H1 (cell line): ENCODE data around the gene CAMK2D. TPM values are rescaled to one million over a fixed set of nuclear protein-coding genes. Genes with fewer than 3 reads are reported as not detected.

Source experiments
- CTCF ChIA-PET: fragments of 300-600 bp; sonication (Branson Sonifier 250); formaldehyde crosslinking; loops from one replicate; lab custom pipeline; 2021; ENCODE audit not compliant: partially characterized antibody; lab: Charles Lee
- POLR2A ChIA-PET: fragments of 300-600 bp; sonication (Branson Sonifier 250); formaldehyde crosslinking; loops from one replicate; lab custom pipeline; 2021; ENCODE audit warnings: inconsistent platforms; ENCODE audit not compliant: partially characterized antibody; lab: Charles Lee
- DNase-seq, 2 experiments: peaks; one replicate each; pipeline versions ENCODE4 v3.0.0 to v3.0.0-alpha.2; 2010 to 2022; ENCODE audit warnings: low spot score in 2 of 2, low read depth in 1 of 2, mixed read lengths in 1 of 2
- FAIRE-seq: peaks from 2 replicates; lab custom pipeline; 2011; peaks lifted over from hg19 to GRCh38; lab: Jason Lieb, UNC
- H2AFZ ChIP-seq: 2 replicates; pipeline ENCODE4 v1.8.1; 2012; ENCODE audit warnings: low read length, inconsistent platforms
- H2AK5ac ChIP-seq: 2 replicates; pipeline ENCODE4 v1.6.1; 2013; ENCODE audit warnings: low read depth, low read length
- H2BK120ac ChIP-seq: replicated peaks from 2 replicates; pipeline ENCODE3; 2013; ENCODE audit warnings: low read depth, low read length, inconsistent platforms
- H2BK12ac ChIP-seq: 2 replicates; pipeline ENCODE4 v1.6.1; 2013; ENCODE audit warnings: low read depth, low read length
- H2BK15ac ChIP-seq: 2 replicates; pipeline ENCODE4 v1.6.1; 2013; ENCODE audit warnings: low read length
- H2BK20ac ChIP-seq: 2 replicates; pipeline ENCODE4 v1.6.1; 2013; ENCODE audit warnings: low read length
- H2BK5ac ChIP-seq: 2 replicates; pipeline ENCODE4 v1.6.1; 2013; ENCODE audit warnings: low read depth, low read length
- H3K14ac ChIP-seq: 2 replicates; pipeline ENCODE4 v1.6.1; 2013; ENCODE audit warnings: inconsistent platforms; ENCODE audit not compliant: insufficient read length
- H3K18ac ChIP-seq: 2 replicates; pipeline ENCODE4 v1.6.1; 2013; ENCODE audit warnings: low read length; ENCODE audit errors: extremely low read depth
- H3K23ac ChIP-seq: 2 replicates; pipeline ENCODE4 v1.6.1; 2013; ENCODE audit warnings: inconsistent platforms; ENCODE audit not compliant: insufficient read length
- H3K23me2 ChIP-seq: 2 replicates; pipeline ENCODE4 v1.6.1; 2013; ENCODE audit warnings: low read depth, low read length
- H3K27ac ChIP-seq: 2 replicates; pipeline ENCODE4 v1.6.1; 2011; ENCODE audit warnings: low read depth, low read length, inconsistent platforms
- H3K27me3 ChIP-seq, 4 experiments: replicated peaks in 1 of 4; 1 replicate in 1 of 4; 2 replicates in 3 of 4; pipeline versions ENCODE4 v1.6.1 to v1.8.1; 2011 to 2013; ENCODE audit warnings: low read length in 3 of 4, mild to moderate bottlenecking in 3 of 4, inconsistent platforms in 2 of 4, mixed read lengths in 2 of 4, moderate library complexity in 1 of 4; ENCODE audit not compliant: control insufficient read depth in 3 of 4, insufficient read depth in 3 of 4; ENCODE audit errors: extremely low read depth in 1 of 4
- H3K36me3 ChIP-seq, 4 experiments: 2 replicates each; pipeline versions ENCODE4 v1.6.1 to v1.8.1; 2011 to 2013; ENCODE audit warnings: mild to moderate bottlenecking in 4 of 4, low read length in 3 of 4, moderate library complexity in 2 of 4, control low read depth in 1 of 4, inconsistent platforms in 1 of 4; ENCODE audit not compliant: insufficient read depth in 4 of 4, control insufficient read depth in 2 of 4
- H3K4ac ChIP-seq: replicated peaks from 2 replicates; pipeline ENCODE3; 2013; ENCODE audit warnings: low read length, low read depth, mixed read lengths, inconsistent platforms; ENCODE audit not compliant: insufficient read length
- H3K4me1 ChIP-seq, 4 experiments: replicated peaks in 1 of 4; 1 replicate in 1 of 4; 2 replicates in 3 of 4; pipeline versions ENCODE4 v1.6.1 to v1.8.1; 2011 to 2013; ENCODE audit warnings: low read length in 3 of 4, inconsistent platforms in 2 of 4, mixed read lengths in 1 of 4; ENCODE audit not compliant: insufficient read depth in 4 of 4, control insufficient read depth in 3 of 4
- H3K4me2 ChIP-seq, 2 experiments: 2 replicates each; pipeline versions ENCODE4 v1.6.1 to v1.8.1; 2011 to 2013; ENCODE audit warnings: low read depth in 2 of 2, low read length in 2 of 2, control low read depth in 1 of 2, inconsistent platforms in 1 of 2, mild to moderate bottlenecking in 1 of 2; ENCODE audit not compliant: insufficient read depth in 1 of 2
- H3K4me3 ChIP-seq, 4 experiments: fragments of 200-600, 300-600 bp in 1 of 4; sonication (generic), shearing (Covaris generic), sonication (Bioruptor Twin) in 1 of 4; 2 replicates each; pipeline versions ENCODE4 v1.5.1 to v1.8.1; 2011 to 2016; ENCODE audit warnings: low read length in 4 of 4, low read depth in 3 of 4, control low read depth in 2 of 4, inconsistent platforms in 2 of 4, mild to moderate bottlenecking in 2 of 4, mixed read lengths in 1 of 4, moderate library complexity in 1 of 4; ENCODE audit not compliant: insufficient read depth in 2 of 4; ENCODE audit errors: extremely low read depth in 1 of 4
- H3K56ac ChIP-seq: replicated peaks from 2 replicates; pipeline ENCODE3; 2013; ENCODE audit warnings: low read depth, mild to moderate bottlenecking, mixed read lengths, low read length, inconsistent platforms; ENCODE audit not compliant: insufficient read length
- H3K79me1 ChIP-seq: 2 replicates; pipeline ENCODE4 v1.6.1; 2013; ENCODE audit warnings: low read depth, low read length, control low read depth
- H3K79me2 ChIP-seq, 2 experiments: 2 replicates each; pipeline versions ENCODE4 v1.6.1 to v1.8.1; 2012 to 2013; ENCODE audit warnings: low read length in 2 of 2, mild to moderate bottlenecking in 2 of 2, inconsistent platforms in 1 of 2; ENCODE audit not compliant: insufficient read depth in 2 of 2, control insufficient read depth in 1 of 2
- H3K9ac ChIP-seq, 4 experiments: replicated peaks in 1 of 4; 1 replicate in 1 of 4; 2 replicates in 3 of 4; pipeline versions ENCODE4 v1.6.1 to v1.8.1; 2011 to 2013; ENCODE audit warnings: low read depth in 3 of 4, low read length in 3 of 4, control low read depth in 2 of 4, mild to moderate bottlenecking in 2 of 4, moderate library complexity in 2 of 4, inconsistent platforms in 1 of 4; ENCODE audit errors: extremely low read depth in 1 of 4
- H3K9me3 ChIP-seq, 2 experiments: 2 replicates each; pipeline versions ENCODE4 v1.6.1 to v1.8.1; 2012 to 2013; ENCODE audit warnings: mild to moderate bottlenecking in 2 of 2, moderate library complexity in 2 of 2, control low read depth in 1 of 2, inconsistent platforms in 1 of 2, low read depth in 1 of 2, low read length in 1 of 2, mixed read lengths in 1 of 2; ENCODE audit not compliant: insufficient read depth in 2 of 2
- H4K20me1 ChIP-seq, 2 experiments: replicated peaks in 1 of 2; 2 replicates each; pipeline versions ENCODE3 to v1.8.1; 2011 to 2013; ENCODE audit warnings: inconsistent platforms in 2 of 2, low read length in 2 of 2, mild to moderate bottlenecking in 1 of 2; ENCODE audit not compliant: insufficient read depth in 2 of 2, control insufficient read depth in 1 of 2
- H4K5ac ChIP-seq: 2 replicates; pipeline ENCODE4 v1.6.1; 2013; ENCODE audit warnings: low read length, low read depth, mixed read lengths, inconsistent platforms; ENCODE audit not compliant: insufficient read length
- H4K8ac ChIP-seq: 2 replicates; pipeline ENCODE4 v1.8.0; 2013; ENCODE audit warnings: mild to moderate bottlenecking, moderate library complexity, low read length, inconsistent platforms; ENCODE audit not compliant: insufficient read depth; ENCODE audit errors: extremely low read depth
- H4K91ac ChIP-seq: replicated peaks from 2 replicates; pipeline ENCODE3; 2013; ENCODE audit warnings: low read length, mixed read lengths, inconsistent platforms; ENCODE audit not compliant: insufficient read length
- CHD1 ChIP-seq: IDR thresholded peaks from 2 replicates; pipeline ENCODE4 v1.6.1; 2012; ENCODE audit warnings: low read depth, low read length, improper control_type of control experiment
- FOSL1 ChIP-seq: IDR thresholded peaks from 2 replicates; pipeline ENCODE4 v1.6.1; 2011; ENCODE audit warnings: mild to moderate bottlenecking, low read depth, low read length, moderate library complexity; ENCODE audit not compliant: insufficient read depth
- JUN ChIP-seq: IDR thresholded peaks from 2 replicates; pipeline ENCODE4 v1.6.1; 2011; ENCODE audit warnings: low read depth, mild to moderate bottlenecking, improper control_type of control experiment, low read length
- MAFK ChIP-seq: IDR thresholded peaks from 2 replicates; pipeline ENCODE4 v1.6.1; 2012; ENCODE audit warnings: low read depth, mild to moderate bottlenecking, improper control_type of control experiment, low read length
- POU5F1 ChIP-seq: IDR thresholded peaks from 2 replicates; pipeline ENCODE4 v1.6.1; 2011; ENCODE audit warnings: low read depth, mild to moderate bottlenecking, low read length, moderate library complexity
- RAD21 ChIP-seq, 2 experiments: IDR thresholded peaks in 1 of 2; conservative IDR thresholded peaks in 1 of 2; 2 replicates each; pipeline ENCODE4 v1.6.1; 2011; ENCODE audit warnings: low read depth in 2 of 2, low read length in 2 of 2, improper control_type of control experiment in 1 of 2, inconsistent platforms in 1 of 2, mild to moderate bottlenecking in 1 of 2, moderate library complexity in 1 of 2
- RXRA ChIP-seq: IDR thresholded peaks from 2 replicates; pipeline ENCODE4 v1.6.1; 2011; ENCODE audit warnings: low read depth, mild to moderate bottlenecking, low read length, moderate library complexity; ENCODE audit not compliant: insufficient read depth
- SP2 ChIP-seq: IDR thresholded peaks from 2 replicates; pipeline ENCODE4 v1.6.1; 2012; ENCODE audit warnings: mild to moderate bottlenecking, low read length, inconsistent platforms
- SP4 ChIP-seq: IDR thresholded peaks from 2 replicates; pipeline ENCODE4 v1.6.1; 2012; ENCODE audit warnings: low read length, inconsistent platforms
- TAF1 ChIP-seq: IDR thresholded peaks from 2 replicates; pipeline ENCODE4 v1.6.1; 2011; ENCODE audit warnings: mild to moderate bottlenecking, low read depth, low read length
- TBP ChIP-seq: IDR thresholded peaks from 2 replicates; pipeline ENCODE4 v1.6.1; 2011; ENCODE audit warnings: low read depth, low read length, improper control_type of control experiment
- YY1 ChIP-seq: IDR thresholded peaks from 2 replicates; pipeline ENCODE4 v1.6.1; 2011; ENCODE audit warnings: low read depth, mild to moderate bottlenecking, low read length
- WGBS, 2 experiments: shearing (Covaris generic) in 1 of 2; methylation state at CpG; one replicate each; pipeline versions ENCODE4 v1.1.6 to v1.1.7; 2013 to 2015; ENCODE audit warnings: low lambda C conversion rate in 2 of 2, mixed read lengths in 2 of 2, inconsistent platforms in 1 of 2, low coverage in 1 of 2, missing lambda C conversion rate in 1 of 2; ENCODE audit not compliant: insufficient replicate concordance in 2 of 2, insufficient coverage in 1 of 2, insufficient read length in 1 of 2; ENCODE audit errors: extremely low coverage in 1 of 2, missing lambda C conversion rate in 1 of 2; 5-methylcytosine and 5-hydroxymethylcytosine counted together
- polyA plus RNA-seq, 7 experiments: library from polyadenylated mRNA; depleted of rRNA in 3 of 7; stranded (reverse) in 5 of 7; unstranded in 2 of 7; fragments of >200 nt in 5 of 7; fragments of 200-250 nt in 2 of 7; gene quantifications; 1 replicate in 5 of 7; 2 replicates in 1 of 7; 4 replicates in 1 of 7; pipeline versions ENCODE4 v1.2.1 to v1.2.3, GENCODE V29; 2011 to 2013; ENCODE audit warnings: missing spikeins in 2 of 7, mixed read lengths in 2 of 7
- total RNA-seq: library from RNA; stranded (reverse); fragmentation: NEBNext Ultra II Directional; extraction: Animal tissue kit (Norgen Biotek cat#: 25700); gene quantifications from 2 replicates; pipeline ENCODE4 v1.2.1, GENCODE V29; 2021
- TF ChIP-seq, protein P1 (sequence below): IDR thresholded peaks from 2 replicates; pipeline ENCODE4 v1.6.1; 2012; ENCODE audit warnings: low read length, inconsistent platforms

CAMK2D gene
- total and polyA plus RNA-seq, 2 of the 8 experiments (the other 6 are each of a cell fraction or from before 2014, with no cell fraction given) = 3.2 to 7.0 TPM

- Histone ChIP-seq H3K23ac (no peak overlapping the region), H3K4ac (peak overlapping the region; percentile 28), H2BK5ac (no peak overlapping the region), H3K4me2 (no peak overlapping the region), H3K14ac (no peak overlapping the region), H4K91ac (no peak overlapping the region), H3K9me3 (no peaks in the 10 kb centered on the region), H2AFZ (no peak overlapping the region), H2BK12ac (no peak overlapping the region), H3K4me3 (no peak overlapping the region), H3K79me2 (no peaks in the 10 kb centered on the region), H2BK20ac (no peak overlapping the region; the same call in 1 of the 2 replicates), H3K27me3 (no peaks in the 10 kb centered on the region), H3K4me1 (peaks cover 0 to 15% (median 5%) of the 10 kb centered on the region in 4 experiments; a peak in 4 of 7 replicates), H3K36me3 (no peaks in the 10 kb centered on the region), H2AK5ac (no peak overlapping the region), H3K79me1 (no peaks in the 10 kb centered on the region), H4K5ac (no peak overlapping the region), H3K9ac (no peak overlapping the region), H4K20me1 (no peaks in the 10 kb centered on the region), H3K56ac (no peak overlapping the region), H3K18ac (no peak overlapping the region), H3K23me2 (no peaks in the 10 kb centered on the region), H2BK120ac (no peak overlapping the region), H3K27ac (no peak overlapping the region), H2BK15ac (no peak overlapping the region), H4K8ac (no peak overlapping the region)
- POLR2A ChIA-PET = no interaction called here
- no peak for FAIRE-seq
- CTCF ChIA-PET = interaction anchor here (0.6 to 1.3 kb wide), 2 partner anchors 55 to 330 kb away, joined by 3 read pairs; no protein-coding TSS in a partner anchor
- 90% methylated on average over 1 of the region's 1 CpG; no CpG with 5 or more reads in 1 of the 2 experiments for WGBS, 2 experiments
- no peak for DNase-seq
- TF ChIP-seq FOSL1 = no peak
- TF ChIP-seq, protein P1, sequence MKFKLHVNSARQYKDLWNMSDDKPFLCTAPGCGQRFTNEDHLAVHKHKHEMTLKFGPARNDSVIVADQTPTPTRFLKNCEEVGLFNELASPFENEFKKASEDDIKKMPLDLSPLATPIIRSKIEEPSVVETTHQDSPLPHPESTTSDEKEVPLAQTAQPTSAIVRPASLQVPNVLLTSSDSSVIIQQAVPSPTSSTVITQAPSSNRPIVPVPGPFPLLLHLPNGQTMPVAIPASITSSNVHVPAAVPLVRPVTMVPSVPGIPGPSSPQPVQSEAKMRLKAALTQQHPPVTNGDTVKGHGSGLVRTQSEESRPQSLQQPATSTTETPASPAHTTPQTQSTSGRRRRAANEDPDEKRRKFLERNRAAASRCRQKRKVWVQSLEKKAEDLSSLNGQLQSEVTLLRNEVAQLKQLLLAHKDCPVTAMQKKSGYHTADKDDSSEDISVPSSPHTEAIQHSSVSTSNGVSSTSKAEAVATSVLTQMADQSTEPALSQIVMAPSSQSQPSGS = no peak
- TF ChIP-seq SP4 = no peak
- TF ChIP-seq YY1 = no peak
- no peak for TF ChIP-seq TBP
- TF ChIP-seq JUN = no peak
- no peak for TF ChIP-seq CHD1
- TF ChIP-seq RAD21 (IDR thresholded peaks at IDR 0.05 in 1 of 2, conservative IDR thresholded peaks at IDR 0.05 in 1 of 2; ENCODE audit: low read depth in 2 of 2, low read length in 2 of 2) = no peak
- no peak for TF ChIP-seq RXRA
- TF ChIP-seq SP2 = no peak
- no peak for TF ChIP-seq MAFK
- TF ChIP-seq TAF1 = no peak
- TF ChIP-seq POU5F1 = no peak
These were observed 312.0 kb downstream of the CAMK2D start for GRCh38 chr4:113449410-113449974.
